HepG2 (cell line): ENCODE measurements around the gene PLGRKT. TPM values are rescaled to one million over a fixed set of nuclear protein-coding genes. Genes with fewer than 3 reads are reported as not detected.

ENCODE experiments used
- ASH2L ChIP-seq: fragments of 300-600, 200-600 bp; sonication (generic); IDR thresholded peaks from 2 replicates; pipeline ENCODE4 v1.7.0; 2017; ENCODE audit warnings: low read depth, mild to moderate bottlenecking, moderate library complexity, mixed read lengths, low read length; ENCODE audit not compliant: insufficient read length
- ATF1 ChIP-seq: IDR thresholded peaks from 2 replicates; pipeline ENCODE4 v1.6.1; 2016; ENCODE audit warnings: mild to moderate bottlenecking, control low read depth
- CBX2 ChIP-seq, 2 experiments: fragments of 200-600 bp in 1 of 2; sonication (generic); formaldehyde crosslinking in 1 of 2; IDR thresholded peaks; 2 replicates each; pipeline versions ENCODE4 v1.7.0 to v1.8.1; 2018 to 2022; ENCODE audit warnings: low read depth in 2 of 2, low read length in 1 of 2, mild to moderate bottlenecking in 1 of 2, missing genetic modification reagents in 1 of 2
- CSRNP1 ChIP-seq: sonication (generic); formaldehyde crosslinking; IDR thresholded peaks from 2 replicates; pipeline ENCODE4 v1.8.1; 2023; ENCODE audit warnings: mild to moderate bottlenecking, missing genetic modification reagents
- FOXO1 ChIP-seq: sonication (generic); formaldehyde crosslinking; IDR thresholded peaks from 2 replicates; pipeline ENCODE4 v1.4.0; 2020; ENCODE audit warnings: missing genetic modification reagents
- MEIS1 ChIP-seq: sonication (generic); formaldehyde crosslinking; IDR thresholded peaks from 2 replicates; pipeline ENCODE4 v1.9.0; 2021; ENCODE audit warnings: mild to moderate bottlenecking, missing genetic modification reagents, moderate library complexity, borderline replicate concordance
- MIER3 ChIP-seq: IDR thresholded peaks from 2 replicates; pipeline ENCODE4 v1.6.1; 2016; ENCODE audit warnings: missing compliant biosample characterization, borderline replicate concordance
- NBN ChIP-seq: fragments of 450-650 bp; conservative IDR thresholded peaks from 2 replicates; pipeline ENCODE4 v1.6.1; 2017
- SOX5 ChIP-seq: IDR thresholded peaks from 2 replicates; pipeline ENCODE4 v1.6.1; 2016; ENCODE audit warnings: borderline replicate concordance
- SP1 ChIP-seq, 2 experiments: fragments of 450-650 bp in 1 of 2; sonication (generic) in 1 of 2; formaldehyde crosslinking in 1 of 2; IDR thresholded peaks; 2 replicates each; pipeline versions ENCODE4 v1.4.0 to v1.6.1; 2016 to 2020; ENCODE audit warnings: missing genetic modification reagents in 1 of 2
- SPEN ChIP-seq: sonication (generic); formaldehyde crosslinking; IDR thresholded peaks from 2 replicates; pipeline ENCODE4 v1.5.1; 2020; ENCODE audit warnings: low read depth, mild to moderate bottlenecking, missing genetic modification reagents
- TAF1 ChIP-seq: sonication (generic); formaldehyde crosslinking; IDR thresholded peaks from 2 replicates; pipeline ENCODE4 v1.4.0; 2020; ENCODE audit warnings: missing genetic modification reagents
- ZGPAT ChIP-seq: IDR thresholded peaks from 2 replicates; pipeline ENCODE4 v1.6.1; 2016; ENCODE audit warnings: mild to moderate bottlenecking
- ZNF274 ChIP-seq: sonication (generic); formaldehyde crosslinking; IDR thresholded peaks from 2 replicates; pipeline ENCODE4 v1.5.1; 2020; ENCODE audit warnings: mild to moderate bottlenecking, missing genetic modification reagents
- ZNF337 ChIP-seq: sonication (generic); formaldehyde crosslinking; IDR thresholded peaks from 2 replicates; pipeline ENCODE4 v1.5.1; 2020; ENCODE audit warnings: missing genetic modification reagents, low read depth, mild to moderate bottlenecking, borderline replicate concordance
- ZNF512 ChIP-seq: sonication (generic); formaldehyde crosslinking; IDR thresholded peaks from 2 replicates; pipeline ENCODE4 v1.4.0; 2020; ENCODE audit warnings: mild to moderate bottlenecking, missing genetic modification reagents
- ZNF878 ChIP-seq: sonication (generic); formaldehyde crosslinking; IDR thresholded peaks from 2 replicates; pipeline ENCODE4 v1.8.1; 2023; ENCODE audit warnings: mild to moderate bottlenecking, missing genetic modification reagents, moderate library complexity
- polyA plus RNA-seq, 8 experiments: library from polyadenylated mRNA; depleted of rRNA in 3 of 8; stranded (reverse) in 7 of 8; unstranded in 1 of 8; fragments of >200 nt; fragmentation: Illumina TruSeq in 4 of 8; extraction: Trizol in 4 of 8; gene quantifications; 2 replicates each; pipeline versions ENCODE4 v1.2.1 to v1.2.3, GENCODE V29; 2011 to 2016; ENCODE audit warnings: low read depth in 4 of 8, missing spikeins in 1 of 8, mixed read lengths in 1 of 8; ENCODE audit not compliant: insufficient read depth in 1 of 8
- total RNA-seq, 5 experiments: library from RNA; depleted of rRNA; stranded (reverse); fragments of >200 nt; fragmentation: Illumina TruSeq; extraction: Trizol; gene quantifications; 2 replicates each; pipeline ENCODE4 v1.2.3, GENCODE V29; 2016; ENCODE audit warnings: low read depth in 1 of 5
- TF ChIP-seq, protein P1 (sequence below): sonication (generic); formaldehyde crosslinking; IDR thresholded peaks from 2 replicates; pipeline ENCODE4 v1.5.1; 2020; ENCODE audit warnings: missing genetic modification reagents, mild to moderate bottlenecking, borderline replicate concordance
- TF ChIP-seq, protein P2 (sequence below): sonication (generic); formaldehyde crosslinking; IDR thresholded peaks from 2 replicates; pipeline ENCODE4 v1.9.0; 2021; ENCODE audit warnings: missing genetic modification reagents, mild to moderate bottlenecking, borderline replicate concordance

Gene PLGRKT
- total and polyA plus RNA-seq, 2 of the 13 experiments (the other 11 are each of a cell fraction or from before 2014, with no cell fraction given), result 5.0 to 15.8 TPM

GRCh38 chr9:5450359-5451091 lies 12.8 kb upstream of the PLGRKT start, which contains the start of gene CD274 (continued):
- TF ChIP-seq CBX2 (IDR thresholded peaks at IDR 0.05; ENCODE audit: low read depth, low read length) (no peak), CBX2 (CRISPR knock-in tag; IDR thresholded peaks at IDR 0.05; ENCODE audit: low read depth) (no peak), ZNF274 (peak; percentile 89), SOX5 (no peak; the same call in 1 of the 2 replicates), MEIS1 (CRISPR knock-in tag) (peak; percentile 35; the same call in 1 of the 2 replicates), ZNF512 (CRISPR knock-in tag) (no peak), TAF1 (CRISPR knock-in tag) (peak; percentile 46; the same call in 1 of the 2 replicates), ASH2L (peak; percentile 60), MIER3 (no peak), SPEN (CRISPR knock-in tag) (peak; percentile 62), NBN (no peak), ZNF878 (CRISPR knock-in tag) (no peak), ATF1 (no peak), ZGPAT (CRISPR knock-in tag) (peak; percentile 79), CSRNP1 (CRISPR knock-in tag) (peak; percentile 61; the same call in 1 of the 2 replicates), FOXO1 (CRISPR knock-in tag) (no peak), SP1 (IDR thresholded peaks at IDR 0.05) (no peak), SP1 (CRISPR knock-in tag; IDR thresholded peaks at IDR 0.05) (peak; percentile 72), ZNF337 (CRISPR knock-in tag) (0 out of 2 replicates have a peak, but pooled peaks have one; percentile 45)
- TF ChIP-seq, protein P1, sequence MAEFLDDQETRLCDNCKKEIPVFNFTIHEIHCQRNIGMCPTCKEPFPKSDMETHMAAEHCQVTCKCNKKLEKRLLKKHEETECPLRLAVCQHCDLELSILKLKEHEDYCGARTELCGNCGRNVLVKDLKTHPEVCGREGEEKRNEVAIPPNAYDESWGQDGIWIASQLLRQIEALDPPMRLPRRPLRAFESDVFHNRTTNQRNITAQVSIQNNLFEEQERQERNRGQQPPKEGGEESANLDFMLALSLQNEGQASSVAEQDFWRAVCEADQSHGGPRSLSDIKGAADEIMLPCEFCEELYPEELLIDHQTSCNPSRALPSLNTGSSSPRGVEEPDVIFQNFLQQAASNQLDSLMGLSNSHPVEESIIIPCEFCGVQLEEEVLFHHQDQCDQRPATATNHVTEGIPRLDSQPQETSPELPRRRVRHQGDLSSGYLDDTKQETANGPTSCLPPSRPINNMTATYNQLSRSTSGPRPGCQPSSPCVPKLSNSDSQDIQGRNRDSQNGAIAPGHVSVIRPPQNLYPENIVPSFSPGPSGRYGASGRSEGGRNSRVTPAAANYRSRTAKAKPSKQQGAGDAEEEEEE (CRISPR knock-in tag), result no peak
- TF ChIP-seq, protein P2, sequence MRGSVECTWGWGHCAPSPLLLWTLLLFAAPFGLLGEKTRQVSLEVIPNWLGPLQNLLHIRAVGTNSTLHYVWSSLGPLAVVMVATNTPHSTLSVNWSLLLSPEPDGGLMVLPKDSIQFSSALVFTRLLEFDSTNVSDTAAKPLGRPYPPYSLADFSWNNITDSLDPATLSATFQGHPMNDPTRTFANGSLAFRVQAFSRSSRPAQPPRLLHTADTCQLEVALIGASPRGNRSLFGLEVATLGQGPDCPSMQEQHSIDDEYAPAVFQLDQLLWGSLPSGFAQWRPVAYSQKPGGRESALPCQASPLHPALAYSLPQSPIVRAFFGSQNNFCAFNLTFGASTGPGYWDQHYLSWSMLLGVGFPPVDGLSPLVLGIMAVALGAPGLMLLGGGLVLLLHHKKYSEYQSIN, result no peak
